IPS DF 6.9 (cell line): ENCODE data around the gene CHEK1.

ENCODE experiments used
- DNase-seq: peaks from one replicate; pipeline ENCODE4 v3.0.0-alpha.2; 2013; ENCODE audit warnings: low read depth, low spot score
- H3K27ac ChIP-seq: one replicate; pipeline ENCODE4 v1.5.1; 2013; ENCODE audit warnings: low read length, control low read depth
- H3K27me3 ChIP-seq: 2 replicates; pipeline ENCODE4 v1.6.1; 2013; ENCODE audit warnings: mild to moderate bottlenecking, low read length; ENCODE audit not compliant: control insufficient read depth, insufficient read depth
- H3K36me3 ChIP-seq: 2 replicates; pipeline ENCODE4 v1.6.1; 2013; ENCODE audit warnings: low read length; ENCODE audit not compliant: control insufficient read depth, insufficient read depth
- H3K4me1 ChIP-seq: 2 replicates; pipeline ENCODE4 v1.6.1; 2013; ENCODE audit warnings: low read length; ENCODE audit not compliant: control insufficient read depth, insufficient read depth
- H3K4me3 ChIP-seq: 2 replicates; pipeline ENCODE4 v1.5.1; 2013; ENCODE audit warnings: mild to moderate bottlenecking, low read length
- H3K9me3 ChIP-seq: 2 replicates; pipeline ENCODE4 v1.6.1; 2013; ENCODE audit warnings: low read length, inconsistent platforms; ENCODE audit not compliant: control insufficient read depth, insufficient read depth
- WGBS: extraction: QIAGEN DNeasy Blood & Tissue Kit; methylation state at CpG from one replicate; pipeline ENCODE4 v1.1.7; 2013; ENCODE audit warnings: mixed read lengths, missing lambda C conversion rate; ENCODE audit not compliant: insufficient read length, insufficient coverage; 5-methylcytosine and 5-hydroxymethylcytosine counted together

CHEK1 gene

DNA sequence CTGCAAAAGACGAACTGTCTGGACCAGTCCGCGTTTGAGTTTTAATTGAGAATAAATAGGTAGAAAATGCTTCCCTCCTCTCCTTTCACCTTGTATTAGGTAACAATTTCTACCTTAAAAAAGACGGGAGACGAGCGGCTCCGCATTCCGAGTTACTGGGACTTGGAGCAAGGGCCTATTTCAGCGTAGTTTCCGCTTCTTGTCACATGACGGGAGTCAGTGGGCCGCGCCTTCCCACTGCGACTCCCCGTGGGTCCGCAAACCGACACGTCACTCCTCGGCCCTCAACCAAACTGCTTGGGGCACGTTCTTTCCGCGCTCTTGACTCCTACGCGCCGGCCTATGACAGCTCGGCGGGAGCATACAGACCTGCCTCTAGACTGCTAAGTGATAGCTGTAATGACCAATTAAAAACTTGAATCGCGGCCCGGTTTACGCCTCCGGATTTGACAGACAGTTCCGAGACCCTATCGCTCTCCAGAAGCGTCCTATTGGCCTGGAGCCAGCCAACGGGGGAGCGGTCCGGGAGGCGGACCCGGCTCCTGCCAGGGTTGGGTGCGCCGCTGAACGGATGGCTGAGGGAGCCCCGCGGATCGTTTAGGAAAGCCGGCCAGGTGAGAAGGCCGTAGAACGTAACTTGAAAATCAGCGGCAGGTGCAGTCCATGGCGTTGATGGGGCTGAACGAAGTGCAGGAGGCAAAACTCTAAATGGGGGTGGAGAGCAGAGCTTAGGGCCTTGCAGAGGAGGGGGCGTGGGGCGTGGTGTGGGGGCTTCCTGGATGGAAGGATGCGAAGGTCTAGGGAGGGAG lies 32.5 kb upstream of the CHEK1 start, which contains the start of gene STT3A:
Gene STT3A, plus strand, starts transcription at position 548 of the 809 bp plus-strand sequence. CDS start 3,064 bp downstream, outside the sequence.
- no CpG with 5 or more reads among the region's 55 CpGs for WGBS
- H3K27me3 ChIP-seq = no peaks in the 10 kb centered on the region
- no peak within 1 kb of the TSS for H3K27ac ChIP-seq
- peak within 1 kb of the TSS; percentile 95 for H3K4me3 ChIP-seq
- no peaks in the 10 kb centered on the region; the same call in 1 of the 2 replicates for H3K36me3 ChIP-seq
- H3K9me3 ChIP-seq = no peaks in the 10 kb centered on the region
- H3K4me1 ChIP-seq = no peaks in the 10 kb centered on the region
- DNase-seq = peak; percentile 100

DNA sequence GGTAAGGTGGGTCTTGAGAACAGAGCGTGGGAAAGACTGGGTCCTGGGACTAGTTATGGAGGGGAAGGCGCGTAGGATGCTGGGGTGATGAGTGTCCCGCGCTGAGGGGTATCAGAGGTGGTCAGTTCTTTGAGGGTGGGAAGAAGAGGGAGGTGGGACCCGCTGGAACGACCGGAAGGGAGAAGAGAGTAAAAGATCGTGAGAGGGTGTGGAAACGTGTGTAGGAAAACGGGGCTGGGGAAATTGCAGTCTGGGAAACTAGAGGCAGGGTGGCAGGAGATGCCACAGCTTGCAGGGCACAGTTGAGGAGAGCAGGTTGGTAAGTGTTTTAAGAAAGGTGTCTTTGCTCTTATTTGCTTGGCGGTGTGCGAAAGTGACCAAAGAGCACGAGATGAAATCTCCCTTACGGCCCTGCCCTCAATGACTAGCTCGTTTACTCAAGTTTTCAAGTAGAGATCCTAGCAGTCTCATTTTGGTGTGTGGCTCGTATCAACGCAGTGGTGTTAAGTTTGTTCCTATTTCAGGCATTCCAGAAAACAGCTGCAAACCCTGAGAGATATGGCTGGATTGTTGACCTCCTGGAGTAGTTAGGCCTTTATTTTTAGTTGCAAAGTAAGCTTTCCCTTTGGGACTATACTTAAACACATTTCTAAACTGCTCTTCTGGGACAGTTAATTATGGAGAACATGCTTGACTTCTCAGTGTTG lies 31.7 kb upstream of the CHEK1 start:
- no CpG with 5 or more reads among the region's 18 CpGs for WGBS
- no peak overlapping the region for H3K27ac ChIP-seq
- H3K4me1 ChIP-seq = no peaks in the 10 kb centered on the region
- peak overlapping the region; percentile 95 for H3K4me3 ChIP-seq
- no peaks in the 10 kb centered on the region for H3K9me3 ChIP-seq
- H3K27me3 ChIP-seq = no peaks in the 10 kb centered on the region
- no peaks in the 10 kb centered on the region; the same call in 1 of the 2 replicates for H3K36me3 ChIP-seq
- DNase-seq = no peak

DNA sequence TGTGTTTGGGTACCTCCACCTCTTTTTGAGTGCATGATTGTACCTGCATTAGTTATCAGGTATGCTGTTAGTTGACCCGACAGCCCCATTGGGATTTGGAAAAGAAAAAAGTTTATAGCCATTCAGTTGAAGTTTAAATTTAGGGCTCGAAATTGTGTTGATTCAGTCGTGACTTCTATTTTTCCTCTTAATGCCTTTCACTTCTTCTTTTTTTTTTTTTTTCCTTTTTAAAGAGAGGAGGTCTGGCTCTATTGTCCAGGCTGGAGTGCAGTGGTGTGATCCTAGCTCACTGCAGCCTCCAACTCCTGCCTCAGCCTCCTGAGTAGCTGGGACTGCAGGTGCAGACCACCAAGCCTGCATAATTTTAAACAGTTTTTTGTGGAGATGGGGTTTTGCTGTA lies 30.0 kb upstream of the CHEK1 start:
- H3K36me3 ChIP-seq = no peaks in the 10 kb centered on the region; the same call in 1 of the 2 replicates
- no CpG with 5 or more reads among the region's 3 CpGs for WGBS
- no peaks in the 10 kb centered on the region for H3K9me3 ChIP-seq
- H3K27me3 ChIP-seq = no peaks in the 10 kb centered on the region
- no peak overlapping the region for H3K27ac ChIP-seq
- no peak for DNase-seq
- no peaks in the 10 kb centered on the region for H3K4me1 ChIP-seq
- no peak overlapping the region for H3K4me3 ChIP-seq

DNA sequence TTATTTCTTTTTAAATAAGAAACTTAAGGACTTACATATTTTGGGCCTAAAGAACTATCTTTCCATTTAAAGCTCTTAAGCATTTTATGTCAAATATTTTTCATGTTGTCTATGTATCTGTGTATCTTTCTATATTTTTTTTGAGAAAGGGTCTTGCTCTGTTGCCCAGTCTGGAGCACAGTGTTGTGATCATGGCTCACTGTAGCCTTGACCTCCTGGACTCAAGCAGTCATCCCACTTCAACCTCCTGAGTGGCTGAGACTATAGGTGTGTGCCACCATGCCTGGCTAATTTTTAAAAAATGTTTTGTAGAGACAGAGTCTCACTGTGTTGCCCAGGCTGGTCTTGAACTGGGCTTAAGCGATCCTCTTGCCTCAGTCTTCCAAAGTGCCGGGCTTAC lies 24.3 kb upstream of the CHEK1 start:
- WGBS = no CpG with 5 or more reads among the region's 2 CpGs

DNA sequence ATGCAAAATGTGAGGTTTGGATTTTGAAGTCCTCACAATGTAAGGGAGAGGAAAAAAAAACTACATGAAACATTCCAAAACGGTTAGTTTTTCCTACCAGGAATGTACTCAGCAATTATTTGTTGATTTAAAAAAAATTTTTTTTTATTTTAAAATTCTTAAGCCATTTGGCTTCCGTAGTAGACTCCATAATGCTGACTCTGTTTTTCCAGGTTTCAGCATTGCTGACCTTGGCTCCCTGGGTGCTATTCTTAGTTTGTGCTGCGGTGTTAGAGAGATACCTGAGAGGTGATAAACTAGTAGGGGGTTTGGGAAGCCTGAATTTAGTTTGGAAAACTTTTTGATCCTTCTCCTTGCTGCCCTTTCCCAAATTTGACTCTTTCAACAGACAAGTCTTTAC lies 21.8 kb upstream of the CHEK1 start:
- no peak overlapping the region for H3K27ac ChIP-seq
- H3K9me3 ChIP-seq = no peaks in the 10 kb centered on the region
- no CpG with 5 or more reads among the region's 3 CpGs for WGBS
- H3K4me1 ChIP-seq = no peaks in the 10 kb centered on the region
- peaks cover 16% of the 10 kb centered on the region; the same call in 1 of the 2 replicates for H3K36me3 ChIP-seq
- H3K4me3 ChIP-seq = no peak overlapping the region
- DNase-seq = no peak
- H3K27me3 ChIP-seq = no peaks in the 10 kb centered on the region

More for the DNA sequence above, 24.3 kb upstream of the CHEK1 start:
- Histone ChIP-seq H3K27me3 (no peaks in the 10 kb centered on the region), H3K36me3 (peaks cover 10% of the 10 kb centered on the region; the same call in 1 of the 2 replicates), H3K4me1 (no peaks in the 10 kb centered on the region), H3K4me3 (no peak overlapping the region), H3K27ac (no peak overlapping the region), H3K9me3 (no peaks in the 10 kb centered on the region)
- DNase-seq = no peak

DNA sequence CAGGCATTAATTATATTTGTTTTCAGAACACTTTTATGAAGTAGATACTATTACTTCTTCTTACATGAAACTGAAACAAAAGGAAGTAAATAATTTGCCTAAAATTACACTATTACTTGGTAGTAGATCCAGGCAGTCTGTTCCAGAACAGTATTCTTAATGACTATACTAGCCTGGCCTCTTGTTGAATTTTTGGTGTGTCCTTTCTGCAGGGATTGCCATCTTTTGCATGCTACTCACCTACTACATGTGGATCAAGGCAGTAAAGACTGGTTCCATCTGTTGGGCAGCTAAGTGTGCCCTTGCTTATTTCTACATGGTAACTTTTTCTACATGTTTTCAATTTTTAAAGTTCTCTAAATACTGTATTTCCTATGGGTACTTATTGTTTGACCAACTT lies 19.5 kb upstream of the CHEK1 start:
- Histone ChIP-seq H3K27me3 (no peaks in the 10 kb centered on the region), H3K27ac (no peak overlapping the region), H3K36me3 (peaks cover 18% of the 10 kb centered on the region; the same call in 1 of the 2 replicates), H3K4me1 (no peaks in the 10 kb centered on the region), H3K9me3 (no peaks in the 10 kb centered on the region), H3K4me3 (no peak overlapping the region)
- DNase-seq = no peak

DNA sequence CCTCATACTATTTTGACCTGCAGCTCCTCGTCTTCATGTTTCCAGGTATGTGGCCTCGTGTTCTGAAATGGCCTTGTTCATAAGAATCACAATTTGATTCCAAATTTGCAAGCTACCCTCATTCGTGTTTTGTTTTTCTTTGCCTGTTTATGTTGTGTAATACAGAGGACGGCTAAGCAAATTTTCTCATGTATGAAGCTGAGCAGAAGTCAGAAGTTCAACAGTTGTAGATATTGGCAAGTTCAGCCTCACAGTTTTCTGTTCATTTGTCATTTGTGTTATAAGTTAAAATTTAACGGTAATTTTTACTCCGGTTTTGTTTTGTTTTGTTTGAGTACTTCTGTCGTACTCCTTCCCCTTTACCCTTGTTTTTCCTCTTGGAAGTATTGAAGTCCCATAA lies 15.4 kb upstream of the CHEK1 start:
- no CpG with 5 or more reads among the region's 7 CpGs for WGBS

DNA sequence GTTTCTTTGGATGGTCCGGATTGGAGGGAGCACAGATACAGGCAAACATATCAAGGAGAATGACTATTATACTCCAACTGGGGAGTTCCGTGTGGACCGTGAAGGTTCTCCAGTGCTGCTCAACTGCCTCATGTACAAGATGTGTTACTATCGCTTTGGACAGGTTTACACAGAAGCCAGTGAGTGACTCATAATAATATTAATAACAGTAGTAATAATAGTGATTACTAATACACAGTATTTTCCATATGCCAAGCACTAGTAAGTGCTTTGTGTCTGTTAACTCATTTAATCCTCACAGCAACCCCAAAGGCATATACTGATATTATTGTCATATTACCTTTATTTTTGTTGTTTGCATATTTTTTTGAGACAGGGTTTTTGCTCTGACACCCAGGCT lies 6.6 kb upstream of the CHEK1 start:
- Histone ChIP-seq H3K27ac (no peak overlapping the region), H3K9me3 (no peaks in the 10 kb centered on the region), H3K4me1 (no peaks in the 10 kb centered on the region), H3K27me3 (no peaks in the 10 kb centered on the region), H3K4me3 (no peak overlapping the region), H3K36me3 (peaks cover 12% of the 10 kb centered on the region; the same call in 1 of the 2 replicates)
- WGBS = no CpG with 5 or more reads among the region's 4 CpGs
- DNase-seq = no peak

More for the DNA sequence above, 15.4 kb upstream of the CHEK1 start:
- no peaks in the 10 kb centered on the region for H3K9me3 ChIP-seq
- H3K4me1 ChIP-seq = no peaks in the 10 kb centered on the region
- no peaks in the 10 kb centered on the region for H3K27me3 ChIP-seq
- no peak overlapping the region for H3K27ac ChIP-seq
- H3K36me3 ChIP-seq = peaks cover 25% of the 10 kb centered on the region; the same call in 1 of the 2 replicates
- no peak overlapping the region for H3K4me3 ChIP-seq
- no peak for DNase-seq

DNA sequence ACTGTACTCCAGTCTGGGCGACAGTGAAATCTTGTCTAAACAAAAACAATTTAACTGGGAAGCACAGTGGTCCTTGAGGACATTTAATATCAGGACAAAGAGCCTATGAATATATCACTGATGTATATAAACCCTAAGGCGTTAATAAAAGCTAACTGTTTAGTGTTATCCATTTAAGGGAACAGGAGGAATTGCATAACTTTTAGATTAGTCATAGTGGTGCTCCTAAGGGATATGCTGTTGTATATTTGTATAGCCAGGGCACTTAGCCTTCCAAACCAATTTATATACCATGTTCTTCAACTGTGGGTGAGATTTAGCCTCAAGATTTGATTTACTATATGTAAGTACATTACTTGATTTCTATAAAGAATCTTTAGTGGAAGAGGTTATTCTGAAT lies 3.0 kb upstream of the CHEK1 start:
- no peak for DNase-seq
- no peaks in the 10 kb centered on the region for H3K4me1 ChIP-seq
- WGBS = no CpG with 5 or more reads among the region's 2 CpGs
- no peak overlapping the region for H3K27ac ChIP-seq
- no peaks in the 10 kb centered on the region for H3K27me3 ChIP-seq
- H3K36me3 ChIP-seq = peaks cover 7% of the 10 kb centered on the region; the same call in 1 of the 2 replicates
- no peaks in the 10 kb centered on the region for H3K9me3 ChIP-seq
- H3K4me3 ChIP-seq = no peak overlapping the region

DNA sequence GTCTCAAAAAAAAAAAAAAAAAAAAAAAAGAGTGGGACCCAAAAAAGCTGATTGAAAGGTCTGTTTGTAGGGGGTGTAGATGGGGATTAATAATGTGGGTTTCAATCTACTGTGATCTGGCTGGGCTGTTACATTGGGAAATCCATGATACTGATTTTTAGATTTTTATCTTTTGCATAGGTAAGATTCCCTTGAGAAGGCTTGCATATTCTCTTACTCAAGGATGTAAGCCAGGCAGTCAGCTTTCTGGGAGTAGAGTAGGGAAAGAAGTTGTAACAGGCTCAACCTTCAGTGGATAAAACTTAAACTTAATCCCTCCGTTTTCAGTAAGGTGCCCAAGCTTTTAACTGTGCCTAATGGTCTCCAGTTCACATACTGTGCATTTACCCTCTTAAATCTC lies 1.9 kb upstream of the CHEK1 start:
- Histone ChIP-seq H3K36me3 (peaks cover 7% of the 10 kb centered on the region; the same call in 1 of the 2 replicates), H3K9me3 (no peaks in the 10 kb centered on the region), H3K27me3 (no peaks in the 10 kb centered on the region), H3K27ac (no peak overlapping the region), H3K4me1 (no peaks in the 10 kb centered on the region), H3K4me3 (no peak overlapping the region)
- WGBS = no CpG with 5 or more reads among the region's 1 CpG
- DNase-seq = no peak
